ENCODE measurements around the gene LRFN2. TPM values are rescaled to one million over a fixed set of nuclear protein-coding genes. Genes with fewer than 3 reads are reported as not detected.

The LRFN2 gene
- polyA plus RNA-seq, result under 1 TPM; 0.26 to 0.28 TPM

DNA sequence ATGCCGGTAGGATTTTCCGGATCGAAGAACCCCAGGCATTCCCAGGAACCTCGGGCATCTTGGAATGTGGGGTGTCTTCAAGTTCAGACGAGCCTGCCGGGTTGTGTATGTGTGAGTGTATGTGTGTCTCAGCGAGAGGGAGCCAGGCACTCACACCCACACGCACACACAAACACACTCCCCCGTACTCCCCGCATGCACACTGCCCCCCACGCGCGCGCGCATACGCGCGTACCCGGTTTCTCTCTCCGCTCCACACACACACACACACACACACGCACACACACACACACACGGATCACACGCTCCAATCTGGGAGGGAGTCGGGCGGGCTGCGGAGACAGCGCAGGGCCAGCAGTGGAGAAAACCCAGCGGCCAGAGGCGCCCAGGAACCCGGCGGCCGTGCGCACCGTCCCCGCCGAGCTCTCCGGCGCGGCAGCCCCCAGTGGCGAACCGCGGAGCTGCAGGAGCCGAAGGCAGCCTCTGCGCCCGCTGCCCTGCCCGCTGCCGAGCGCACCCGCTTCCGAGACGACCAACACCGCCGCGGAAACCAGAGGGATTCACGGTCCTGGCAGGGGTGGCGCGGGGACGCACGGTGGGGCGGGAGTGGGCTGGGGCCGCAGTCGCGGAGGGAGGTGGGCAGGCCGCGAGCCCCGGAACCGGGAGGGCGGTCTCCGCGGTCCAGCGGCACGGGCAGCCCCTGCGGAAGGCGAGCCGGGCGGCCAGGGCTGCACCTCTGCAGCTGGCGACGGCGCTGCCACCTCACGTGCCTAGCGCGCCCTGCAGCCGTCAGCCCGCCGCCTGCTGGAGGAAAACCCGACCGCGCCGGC is at the start of gene LRFN2:
Gene LRFN2, minus strand, starts transcription at position 125 of the 830 bp plus-strand sequence.
- peak within 1 kb of the TSS; percentile 41 to 55 for H3K4me3 ChIP-seq (ENCODE audit: low read depth in 1 of 2, low read length in 2 of 2)
- H3K27ac ChIP-seq (ENCODE audit: low read depth in 2 of 2, low read length in 1 of 2), result peak within 1 kb of the TSS in 1 of 2 donors; percentile 9
- peaks cover 0 to 13% of the 10 kb centered on the region in 2 donors for H3K27me3 ChIP-seq (ENCODE audit: control insufficient read depth in 1 of 2, insufficient read depth in 2 of 2, low read length in 2 of 2)
- H3K4me1 ChIP-seq (ENCODE audit: control insufficient read depth in 2 of 2, insufficient read depth in 2 of 2, low read length in 1 of 2), result peaks cover 0 to 7% of the 10 kb centered on the region in 2 donors
- WGBS, 2 donors, result 1% methylated on average over 67 to 89 of the region's 89 CpGs
- no peaks in the 10 kb centered on the region for H3K36me3 ChIP-seq (ENCODE audit: control insufficient read depth in 2 of 2, insufficient read depth in 2 of 2, low read length in 1 of 2)
- H3K9me3 ChIP-seq (ENCODE audit: control insufficient read depth in 2 of 2, insufficient read depth in 1 of 2, low read depth in 1 of 2, low read length in 1 of 2), result no peaks in the 10 kb centered on the region

DNA sequence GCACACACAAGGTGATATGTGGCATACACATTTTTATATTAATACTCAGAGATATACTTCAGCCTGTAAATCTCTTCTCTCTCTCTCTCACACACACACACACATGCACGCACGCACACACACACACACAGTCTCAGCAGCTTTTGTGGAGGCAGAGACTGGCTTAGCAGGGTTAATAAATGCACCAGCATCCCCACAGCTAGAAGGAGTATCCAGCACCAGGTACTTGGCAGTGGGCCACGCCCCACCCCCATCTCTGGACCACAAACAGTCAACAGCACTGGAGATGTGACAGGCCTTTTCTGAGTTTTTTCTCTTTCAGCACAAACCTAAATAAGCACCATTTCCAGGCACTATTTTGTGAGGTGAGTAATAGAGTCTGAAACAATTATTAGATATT is 47.3 kb upstream of the LRFN2 start:
- Histone ChIP-seq H3K9me3 (ENCODE audit: control insufficient read depth in 2 of 2, insufficient read depth in 1 of 2, low read depth in 1 of 2, low read length in 1 of 2) (no peaks in the 10 kb centered on the region), H3K4me3 (ENCODE audit: low read depth in 1 of 2, low read length in 2 of 2) (no peak overlapping the region), H3K27ac (ENCODE audit: low read depth in 2 of 2, low read length in 1 of 2) (no peak overlapping the region), H3K36me3 (ENCODE audit: control insufficient read depth in 2 of 2, insufficient read depth in 2 of 2, low read length in 1 of 2) (no peaks in the 10 kb centered on the region), H3K27me3 (ENCODE audit: control insufficient read depth in 1 of 2, insufficient read depth in 2 of 2, low read length in 2 of 2) (peaks cover 2 to 7% of the 10 kb centered on the region in 2 donors), H3K4me1 (ENCODE audit: control insufficient read depth in 2 of 2, insufficient read depth in 2 of 2, low read length in 1 of 2) (peaks cover 0 to 4% of the 10 kb centered on the region in 2 donors)
- 70 to 71% methylated on average over 3 of the region's 3 CpGs for WGBS, 2 donors

DNA sequence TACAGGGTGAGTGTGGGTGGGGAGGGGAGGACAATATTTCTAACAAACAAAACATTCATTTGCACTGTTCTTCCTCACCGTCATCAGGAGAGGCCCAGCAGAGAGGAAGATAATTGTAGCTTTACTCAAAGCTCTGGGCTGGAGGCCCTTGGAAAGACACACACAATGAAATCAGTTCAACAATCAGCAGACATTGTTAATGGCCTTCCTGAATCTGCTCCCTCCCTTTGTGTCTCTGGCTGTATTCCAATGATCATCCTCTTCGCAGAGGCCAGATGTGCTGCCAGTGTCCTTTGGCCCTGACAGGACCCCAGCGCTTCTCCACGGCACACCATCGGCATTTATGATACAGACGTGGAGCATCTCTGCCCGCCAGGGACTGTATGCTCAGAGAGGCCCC is 44.6 kb upstream of the LRFN2 start:
- peaks cover 2 to 7% of the 10 kb centered on the region in 2 donors for H3K27me3 ChIP-seq (ENCODE audit: control insufficient read depth in 1 of 2, insufficient read depth in 2 of 2, low read length in 2 of 2)
- 70 to 72% methylated on average over 7 of the region's 7 CpGs for WGBS, 2 donors

DNA sequence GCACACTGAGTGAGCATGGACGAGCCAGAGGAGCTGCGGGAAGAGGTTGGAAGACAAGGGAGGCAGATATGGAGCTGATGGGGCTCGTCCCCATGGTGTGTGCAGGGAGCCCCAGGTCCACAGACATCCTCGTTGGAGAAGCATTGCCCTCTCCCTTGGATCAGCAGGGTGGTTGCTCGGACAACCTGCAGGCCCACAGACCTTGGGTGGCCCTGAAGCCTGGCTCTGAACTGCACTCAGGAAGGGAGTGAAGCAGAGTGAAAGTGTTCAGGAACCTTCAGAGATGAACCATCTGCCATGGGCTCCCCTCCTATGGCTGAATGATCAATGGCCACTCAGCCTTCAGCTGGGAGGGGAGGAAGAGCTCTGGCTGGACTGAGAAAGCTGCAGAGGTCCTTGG is 43.3 kb upstream of the LRFN2 start:
- peaks cover 0 to 4% of the 10 kb centered on the region in 2 donors for H3K4me1 ChIP-seq (ENCODE audit: control insufficient read depth in 2 of 2, insufficient read depth in 2 of 2, low read length in 1 of 2)
- 73% methylated on average over 5 of the region's 5 CpGs for WGBS, 2 donors
- H3K36me3 ChIP-seq (ENCODE audit: control insufficient read depth in 2 of 2, insufficient read depth in 2 of 2, low read length in 1 of 2), result no peaks in the 10 kb centered on the region
- no peak overlapping the region for H3K27ac ChIP-seq (ENCODE audit: low read depth in 2 of 2, low read length in 1 of 2)
- no peak overlapping the region for H3K4me3 ChIP-seq (ENCODE audit: low read depth in 1 of 2, low read length in 2 of 2)
- no peaks in the 10 kb centered on the region for H3K9me3 ChIP-seq (ENCODE audit: control insufficient read depth in 2 of 2, insufficient read depth in 1 of 2, low read depth in 1 of 2, low read length in 1 of 2)
- H3K27me3 ChIP-seq (ENCODE audit: control insufficient read depth in 1 of 2, insufficient read depth in 2 of 2, low read length in 2 of 2), result peaks cover 2 to 7% of the 10 kb centered on the region in 2 donors

More for the DNA sequence above, 44.6 kb upstream of the LRFN2 start:
- peaks cover 0 to 4% of the 10 kb centered on the region in 2 donors for H3K4me1 ChIP-seq (ENCODE audit: control insufficient read depth in 2 of 2, insufficient read depth in 2 of 2, low read length in 1 of 2)
- H3K27ac ChIP-seq (ENCODE audit: low read depth in 2 of 2, low read length in 1 of 2), result no peak overlapping the region
- no peak overlapping the region for H3K4me3 ChIP-seq (ENCODE audit: low read depth in 1 of 2, low read length in 2 of 2)
- H3K9me3 ChIP-seq (ENCODE audit: control insufficient read depth in 2 of 2, insufficient read depth in 1 of 2, low read depth in 1 of 2, low read length in 1 of 2), result no peaks in the 10 kb centered on the region
- no peaks in the 10 kb centered on the region for H3K36me3 ChIP-seq (ENCODE audit: control insufficient read depth in 2 of 2, insufficient read depth in 2 of 2, low read length in 1 of 2)

DNA sequence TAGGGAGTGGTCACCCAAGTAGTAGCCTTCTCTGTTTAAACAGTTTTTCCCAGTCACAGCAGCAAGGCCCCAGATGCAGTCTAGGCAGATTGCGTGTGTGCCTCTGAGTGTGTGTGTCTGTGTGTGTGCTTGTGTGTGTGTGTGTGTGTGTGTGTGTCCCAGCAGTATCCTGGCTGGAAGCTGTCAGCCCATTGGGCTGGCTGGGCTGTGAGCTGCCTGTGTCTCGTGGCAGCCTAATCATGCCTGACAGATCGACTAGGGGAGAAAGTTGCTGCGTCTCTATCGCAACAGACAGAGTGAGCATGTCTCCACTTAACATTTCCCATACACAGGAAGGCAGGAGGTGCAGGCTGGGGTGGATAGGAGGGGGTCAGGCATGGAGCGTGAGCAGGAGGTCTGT is 42.9 kb upstream of the LRFN2 start:
- Histone ChIP-seq H3K4me3 (ENCODE audit: low read depth in 1 of 2, low read length in 2 of 2) (no peak overlapping the region), H3K4me1 (ENCODE audit: control insufficient read depth in 2 of 2, insufficient read depth in 2 of 2, low read length in 1 of 2) (peaks cover 0 to 4% of the 10 kb centered on the region in 2 donors), H3K36me3 (ENCODE audit: control insufficient read depth in 2 of 2, insufficient read depth in 2 of 2, low read length in 1 of 2) (no peaks in the 10 kb centered on the region), H3K27ac (ENCODE audit: low read depth in 2 of 2, low read length in 1 of 2) (no peak overlapping the region), H3K27me3 (ENCODE audit: control insufficient read depth in 1 of 2, insufficient read depth in 2 of 2, low read length in 2 of 2) (peaks cover 2 to 7% of the 10 kb centered on the region in 2 donors), H3K9me3 (ENCODE audit: control insufficient read depth in 2 of 2, insufficient read depth in 1 of 2, low read depth in 1 of 2, low read length in 1 of 2) (no peaks in the 10 kb centered on the region)
- 52 to 63% methylated on average over 6 of the region's 6 CpGs for WGBS, 2 donors

DNA sequence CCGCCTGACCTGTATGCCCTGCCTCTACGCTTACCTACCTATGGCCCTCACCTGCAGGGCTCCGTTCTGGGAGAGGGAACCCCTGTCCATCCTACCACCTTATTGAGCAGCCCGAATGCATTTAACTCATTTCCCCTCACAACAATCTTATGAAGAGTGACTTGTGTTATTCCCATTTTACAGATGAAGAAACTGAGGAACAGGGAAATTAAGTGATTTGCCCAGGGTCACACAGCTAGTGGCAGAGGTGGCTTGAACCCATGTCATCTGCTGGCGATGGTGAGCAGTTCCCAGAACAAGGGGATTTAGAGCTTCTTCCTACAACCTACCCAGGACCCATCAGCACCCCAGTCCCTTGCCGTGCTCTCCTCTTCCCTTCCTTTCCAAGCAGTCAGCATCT is 42.3 kb upstream of the LRFN2 start:
- H3K9me3 ChIP-seq (ENCODE audit: control insufficient read depth in 2 of 2, insufficient read depth in 1 of 2, low read depth in 1 of 2, low read length in 1 of 2), result no peaks in the 10 kb centered on the region
- no peaks in the 10 kb centered on the region for H3K36me3 ChIP-seq (ENCODE audit: control insufficient read depth in 2 of 2, insufficient read depth in 2 of 2, low read length in 1 of 2)
- WGBS, 2 donors, result 88% methylated on average over 6 of the region's 6 CpGs
- H3K4me1 ChIP-seq (ENCODE audit: control insufficient read depth in 2 of 2, insufficient read depth in 2 of 2, low read length in 1 of 2), result peaks cover 0 to 4% of the 10 kb centered on the region in 2 donors
- no peak overlapping the region for H3K4me3 ChIP-seq (ENCODE audit: low read depth in 1 of 2, low read length in 2 of 2)
- peaks cover 2 to 7% of the 10 kb centered on the region in 2 donors for H3K27me3 ChIP-seq (ENCODE audit: control insufficient read depth in 1 of 2, insufficient read depth in 2 of 2, low read length in 2 of 2)
- no peak overlapping the region for H3K27ac ChIP-seq (ENCODE audit: low read depth in 2 of 2, low read length in 1 of 2)

DNA sequence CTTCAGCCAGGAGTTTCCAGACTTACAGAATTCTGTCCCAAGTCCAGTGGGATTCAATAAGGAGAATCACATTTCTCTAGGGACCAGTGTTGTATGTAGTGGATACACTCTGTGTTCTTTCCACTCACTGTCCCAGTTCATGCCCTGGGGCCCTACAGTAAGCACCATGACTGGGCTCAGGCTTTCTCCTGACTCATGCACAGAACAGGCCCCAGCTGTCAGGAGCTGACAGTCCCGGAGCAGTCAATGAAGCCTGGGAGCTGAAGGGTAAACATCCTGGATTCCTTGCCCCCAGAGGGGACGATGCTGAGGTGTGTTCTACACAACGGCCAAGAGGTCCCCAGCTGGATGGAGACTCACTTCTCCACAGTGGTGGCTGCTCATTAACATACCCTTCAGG is 40.2 kb upstream of the LRFN2 start:
- no peak overlapping the region for H3K27ac ChIP-seq (ENCODE audit: low read depth in 2 of 2, low read length in 1 of 2)
- H3K4me1 ChIP-seq (ENCODE audit: control insufficient read depth in 2 of 2, insufficient read depth in 2 of 2, low read length in 1 of 2), result peaks cover 0 to 4% of the 10 kb centered on the region in 2 donors
- no peak overlapping the region for H3K4me3 ChIP-seq (ENCODE audit: low read depth in 1 of 2, low read length in 2 of 2)
- peaks cover 2 to 7% of the 10 kb centered on the region in 2 donors for H3K27me3 ChIP-seq (ENCODE audit: control insufficient read depth in 1 of 2, insufficient read depth in 2 of 2, low read length in 2 of 2)
- WGBS, 2 donors, result 33 to 46% methylated on average over 3 of the region's 3 CpGs
- H3K9me3 ChIP-seq (ENCODE audit: control insufficient read depth in 2 of 2, insufficient read depth in 1 of 2, low read depth in 1 of 2, low read length in 1 of 2), result no peaks in the 10 kb centered on the region
- no peaks in the 10 kb centered on the region for H3K36me3 ChIP-seq (ENCODE audit: control insufficient read depth in 2 of 2, insufficient read depth in 2 of 2, low read length in 1 of 2)

DNA sequence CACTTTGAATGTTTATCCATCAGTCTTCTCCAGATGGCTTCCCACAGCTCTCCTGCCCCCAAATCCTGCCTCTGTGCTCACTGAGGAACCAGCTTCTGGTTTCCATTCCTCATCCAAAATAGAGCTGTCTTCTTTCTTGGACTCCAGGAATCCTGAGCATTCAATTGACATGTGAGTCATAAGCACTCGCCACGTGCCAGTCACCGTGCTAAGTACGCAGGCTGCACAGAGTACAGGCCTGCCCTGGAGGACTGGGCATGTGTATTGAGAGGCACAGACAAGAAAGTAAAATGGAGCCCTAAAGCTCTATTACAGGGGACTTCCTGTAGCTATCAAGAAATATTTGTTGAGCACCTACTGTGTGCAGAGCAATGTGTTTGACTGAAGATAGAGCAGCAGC is 39.7 kb upstream of the LRFN2 start:
- peaks cover 0 to 7% of the 10 kb centered on the region in 2 donors for H3K27me3 ChIP-seq (ENCODE audit: control insufficient read depth in 1 of 2, insufficient read depth in 2 of 2, low read length in 2 of 2)
- peaks cover 0 to 4% of the 10 kb centered on the region in 2 donors for H3K4me1 ChIP-seq (ENCODE audit: control insufficient read depth in 2 of 2, insufficient read depth in 2 of 2, low read length in 1 of 2)
- WGBS, 2 donors, result 49 to 83% methylated on average over 4 of the region's 4 CpGs
- no peak overlapping the region for H3K4me3 ChIP-seq (ENCODE audit: low read depth in 1 of 2, low read length in 2 of 2)
- no peak overlapping the region for H3K27ac ChIP-seq (ENCODE audit: low read depth in 2 of 2, low read length in 1 of 2)
- H3K36me3 ChIP-seq (ENCODE audit: control insufficient read depth in 2 of 2, insufficient read depth in 2 of 2, low read length in 1 of 2), result no peaks in the 10 kb centered on the region
- H3K9me3 ChIP-seq (ENCODE audit: control insufficient read depth in 2 of 2, insufficient read depth in 1 of 2, low read depth in 1 of 2, low read length in 1 of 2), result no peaks in the 10 kb centered on the region

DNA sequence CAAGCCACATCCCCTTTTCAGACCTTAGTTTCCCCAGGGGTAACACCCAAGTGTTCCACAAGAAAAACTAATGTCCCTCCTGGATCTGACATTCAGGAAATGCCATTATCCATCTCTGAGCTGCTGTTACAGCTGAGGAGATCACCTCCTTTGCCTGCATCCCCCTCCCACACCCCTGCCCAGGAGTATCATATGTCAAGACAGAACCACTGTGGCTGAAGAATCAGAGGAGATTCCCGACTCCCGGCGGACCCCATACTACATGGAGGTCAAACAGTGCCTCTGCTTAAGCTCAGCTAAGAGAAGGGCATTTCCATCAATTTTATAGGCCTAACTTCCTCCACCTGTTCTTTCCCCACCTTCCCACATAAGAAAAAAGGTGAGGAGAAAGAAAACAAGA is 36.8 kb upstream of the LRFN2 start:
- H3K4me1 ChIP-seq (ENCODE audit: control insufficient read depth in 2 of 2, insufficient read depth in 2 of 2, low read length in 1 of 2), result no peaks in the 10 kb centered on the region
- 74 to 91% methylated on average over 3 of the region's 3 CpGs for WGBS, 2 donors
- H3K4me3 ChIP-seq (ENCODE audit: low read depth in 1 of 2, low read length in 2 of 2), result no peak overlapping the region
- H3K9me3 ChIP-seq (ENCODE audit: control insufficient read depth in 2 of 2, insufficient read depth in 1 of 2, low read depth in 1 of 2, low read length in 1 of 2), result no peaks in the 10 kb centered on the region
- no peaks in the 10 kb centered on the region for H3K27me3 ChIP-seq (ENCODE audit: control insufficient read depth in 1 of 2, insufficient read depth in 2 of 2, low read length in 2 of 2)
- H3K27ac ChIP-seq (ENCODE audit: low read depth in 2 of 2, low read length in 1 of 2), result no peak overlapping the region
- H3K36me3 ChIP-seq (ENCODE audit: control insufficient read depth in 2 of 2, insufficient read depth in 2 of 2, low read length in 1 of 2), result no peaks in the 10 kb centered on the region

DNA sequence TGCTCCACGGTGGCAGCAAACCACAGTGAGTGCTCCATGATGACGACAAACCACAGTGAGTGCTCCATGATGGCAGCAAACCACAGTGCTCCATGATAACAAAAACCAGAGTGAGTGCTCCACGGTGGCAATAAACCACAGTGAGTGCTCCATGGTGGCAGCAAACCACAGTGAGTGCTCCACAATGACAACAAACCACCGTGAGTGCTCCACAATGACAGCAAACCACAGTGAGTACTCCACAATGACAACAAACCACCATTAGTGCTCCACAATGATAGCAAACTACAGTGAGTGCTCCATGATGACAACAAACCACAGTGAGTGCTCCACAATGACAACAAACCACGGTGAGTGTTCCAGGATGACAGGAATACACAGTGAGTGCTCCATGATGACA is 36.0 kb upstream of the LRFN2 start:
- Histone ChIP-seq H3K27me3 (ENCODE audit: control insufficient read depth in 1 of 2, insufficient read depth in 2 of 2, low read length in 2 of 2) (no peaks in the 10 kb centered on the region), H3K4me1 (ENCODE audit: control insufficient read depth in 2 of 2, insufficient read depth in 2 of 2, low read length in 1 of 2) (no peaks in the 10 kb centered on the region), H3K9me3 (ENCODE audit: control insufficient read depth in 2 of 2, insufficient read depth in 1 of 2, low read depth in 1 of 2, low read length in 1 of 2) (no peaks in the 10 kb centered on the region), H3K27ac (ENCODE audit: low read depth in 2 of 2, low read length in 1 of 2) (no peak overlapping the region), H3K4me3 (ENCODE audit: low read depth in 1 of 2, low read length in 2 of 2) (no peak overlapping the region), H3K36me3 (ENCODE audit: control insufficient read depth in 2 of 2, insufficient read depth in 2 of 2, low read length in 1 of 2) (no peaks in the 10 kb centered on the region)
- 76 to 77% methylated on average over 5 of the region's 5 CpGs for WGBS, 2 donors

Data from esophagus (tissue), 2 donors.